GM12872 (cell line): ENCODE measurements around the gene NTSR1.

Experiments used
- CTCF ChIP-seq: IDR thresholded peaks from 3 replicates; pipeline ENCODE4 v1.5.1; 2011; ENCODE audit warnings: low read depth, mild to moderate bottlenecking, low read length, moderate library complexity; ENCODE audit not compliant: insufficient read depth

Gene NTSR1

GRCh38 chr20:62768551-62769287 lies 60.1 kb downstream of the NTSR1 start:
- no peak for TF ChIP-seq CTCF

GRCh38 chr20:62769346-62770071 lies 60.9 kb downstream of the NTSR1 start:
- no peak for TF ChIP-seq CTCF

GRCh38 chr20:62770111-62770910 lies 61.7 kb downstream of the NTSR1 start:
- no peak for TF ChIP-seq CTCF

DNA sequence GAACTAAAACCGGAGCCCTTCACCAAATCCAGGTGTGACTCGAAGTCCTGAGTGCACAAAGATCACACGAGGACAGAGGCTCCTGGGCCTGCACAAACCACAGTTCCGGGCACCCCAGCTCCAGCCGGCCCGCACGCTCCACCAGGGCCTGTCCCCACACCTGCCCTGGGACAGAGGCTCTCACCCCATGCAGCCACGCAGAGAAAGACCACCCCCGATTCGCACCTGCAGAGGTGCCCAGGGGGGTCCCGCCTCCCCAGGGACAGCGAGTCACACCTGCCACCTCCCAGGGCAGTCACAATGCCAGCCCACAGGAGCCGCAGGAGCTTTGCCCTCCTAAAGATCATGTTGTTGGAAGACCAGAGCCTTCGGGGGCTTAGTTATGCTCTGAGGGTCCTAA lies 62.3 kb downstream of the NTSR1 start:
- no peak for TF ChIP-seq CTCF

- TF ChIP-seq CTCF: no peak
Measured at GRCh38 chr20:62771396-62772102, 62.9 kb downstream of the NTSR1 start.

GRCh38 chr20:62772103-62772611 lies 63.5 kb downstream of the NTSR1 start:
- TF ChIP-seq CTCF: no peak

DNA sequence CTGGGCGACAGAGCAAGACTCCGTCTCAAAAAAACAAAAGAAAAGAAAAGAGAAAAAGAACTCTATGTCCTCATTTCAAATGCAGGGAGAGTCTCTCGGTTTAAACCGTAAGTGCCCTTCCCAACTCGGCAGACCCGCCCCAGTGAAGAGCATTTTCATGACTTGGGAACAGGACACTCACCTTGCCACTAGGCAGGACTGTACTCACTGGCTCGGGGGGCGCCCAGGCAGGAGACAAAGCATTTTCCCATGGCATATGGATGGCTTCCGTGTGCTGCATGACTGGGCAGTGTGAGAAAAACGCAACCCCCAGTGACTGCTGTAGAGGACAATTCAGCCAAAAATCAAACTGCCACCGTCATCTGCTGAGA lies 64.0 kb downstream of the NTSR1 start:
- TF ChIP-seq CTCF: no peak
